K562 (cell line): Measurements from ENCODE around the gene WDPCP. TPM values are rescaled to one million over a fixed set of nuclear protein-coding genes. Genes with fewer than 3 reads are reported as not detected.
"Not testable (repeated sequence)": the region's sequence is repeated elsewhere in the genome, so short reads cannot be mapped to it uniquely, and the experiment has no call there.

Experiments
- ATAC-seq: fragments of 200-7000 bp; cut with Tn5 transposase; 3 replicates; pipeline ENCODE4 v1.9.1; 2020; ENCODE audit warnings: moderate library complexity
- BruUV-seq: library from RNA; stranded (reverse); fragments of 400-500 nt; replicated peaks from 2 replicates; lab custom pipeline; 2021; lab: Mats Ljungman, UMichigan
- CTCF ChIA-PET: fragments of 300-600 bp; formaldehyde crosslinking; extraction: SDS; loops from one replicate; lab custom pipeline; 2021; ENCODE audit warnings: low intra/inter-chr PET ratio; lab: Yijun Ruan, JAX
- POLR2A ChIA-PET: fragments of 300-600, 350-650 bp; sonication (Branson Sonifier 250); formaldehyde crosslinking; extraction: SDS; loops from one replicate; lab custom pipeline; 2021; ENCODE audit warnings: antibody characterized with exemption, inconsistent platforms; lab: Yijun Ruan, JAX
- DNase-seq, 4 experiments: peaks; one replicate each; pipeline versions ENCODE4 v3.0.0 to v3.0.0-alpha.2; 2011 to 2018; ENCODE audit warnings: low spot score in 3 of 4, mixed read lengths in 3 of 4; ENCODE audit errors: extremely low read depth in 1 of 4
- FAIRE-seq: peaks from 2 replicates; lab custom pipeline; 2011; peaks lifted over from hg19 to GRCh38; lab: Jason Lieb, UNC
- H2AFZ ChIP-seq: 2 replicates; pipeline ENCODE4 v1.6.0; 2011; ENCODE audit warnings: low read depth, low read length, control low read depth, inconsistent platforms
- H3K27ac ChIP-seq: fragments of 200-600 bp; 3 replicates; pipeline ENCODE4 v1.8.0; 2011; ENCODE audit warnings: low read depth, mild to moderate bottlenecking, control low read depth, inconsistent platforms, low read length, moderate library complexity, mixed read lengths; ENCODE audit errors: extremely low read depth
- H3K27me3 ChIP-seq, 2 experiments: fragments of 300-600 bp in 1 of 2; 2 replicates in 1 of 2; 3 replicates in 1 of 2; pipeline versions ENCODE4 v1.6.0 to v1.8.0; 2011; ENCODE audit warnings: inconsistent platforms in 2 of 2, low read length in 2 of 2, mild to moderate bottlenecking in 1 of 2, mixed read lengths in 1 of 2, moderate library complexity in 1 of 2; ENCODE audit not compliant: control insufficient read depth in 2 of 2, insufficient read depth in 2 of 2
- H3K36me3 ChIP-seq: fragments of 300-600 bp; 3 replicates; pipeline ENCODE4 v1.8.0; 2011; ENCODE audit warnings: mild to moderate bottlenecking, low read length, inconsistent platforms; ENCODE audit not compliant: control insufficient read depth, insufficient read depth
- H3K4me1 ChIP-seq, 2 experiments: fragments of 200-600 bp in 1 of 2; replicated peaks in 1 of 2; 2 replicates in 1 of 2; 3 replicates in 1 of 2; pipeline versions ENCODE4 v1.5.1 to v1.8.0; 2011; ENCODE audit warnings: inconsistent platforms in 2 of 2, low read length in 2 of 2, mild to moderate bottlenecking in 1 of 2, mixed read lengths in 1 of 2, moderate library complexity in 1 of 2; ENCODE audit not compliant: control insufficient read depth in 2 of 2, insufficient read depth in 2 of 2
- H3K4me2 ChIP-seq: 2 replicates; pipeline ENCODE4 v1.6.1; 2011; ENCODE audit warnings: low read length, control low read depth, inconsistent platforms, mixed read lengths; ENCODE audit not compliant: insufficient read depth
- H3K4me3 ChIP-seq: fragments of 200-600 bp; sonication (generic), shearing (Covaris generic); 2 replicates; pipeline ENCODE4 v1.5.1; 2016; ENCODE audit warnings: control low read depth, inconsistent platforms
- H3K79me2 ChIP-seq: fragments of 200-600 bp; 3 replicates; pipeline ENCODE4 v1.8.0; 2011; ENCODE audit warnings: low read length, inconsistent platforms; ENCODE audit not compliant: control insufficient read depth, insufficient read depth
- H3K9ac ChIP-seq, 2 experiments: 2 replicates each; pipeline versions ENCODE4 v1.6.0 to v1.6.1; 2011; ENCODE audit warnings: low read depth in 2 of 2, low read length in 2 of 2, control low read depth in 1 of 2, inconsistent platforms in 1 of 2, mild to moderate bottlenecking in 1 of 2, mixed read lengths in 1 of 2; ENCODE audit not compliant: insufficient read depth in 1 of 2
- H3K9me1 ChIP-seq: one replicate; pipeline ENCODE4 v1.6.0; 2011; ENCODE audit warnings: inconsistent platforms, mild to moderate bottlenecking, low read length, moderate library complexity; ENCODE audit not compliant: control insufficient read depth, insufficient read depth
- H3K9me3 ChIP-seq: replicated peaks from 2 replicates; pipeline ENCODE4 v1.5.1; 2011; ENCODE audit warnings: low read depth, low read length, inconsistent platforms; ENCODE audit not compliant: control insufficient read depth, insufficient read depth
- H4K20me1 ChIP-seq: replicated peaks from 2 replicates; pipeline ENCODE4 v1.6.1; 2011; ENCODE audit warnings: low read length, inconsistent platforms, mixed read lengths; ENCODE audit not compliant: control insufficient read depth, insufficient read depth
- E4F1 ChIP-seq: fragments of 250-450 bp; sonication (Bioruptor Pico); IDR thresholded peaks from 2 replicates; pipeline ENCODE4 v1.5.0; 2021; ENCODE audit warnings: mild to moderate bottlenecking, borderline replicate concordance
- EP400 ChIP-seq: fragments of 450-650 bp; IDR thresholded peaks from 2 replicates; pipeline ENCODE4 v1.6.1; 2017; ENCODE audit warnings: antibody characterized with exemption, mild to moderate bottlenecking, moderate library complexity
- KAT8 ChIP-seq: fragments of 450-650 bp; IDR thresholded peaks from 2 replicates; pipeline ENCODE4 v1.6.1; 2016; ENCODE audit warnings: low read depth, mild to moderate bottlenecking
- NELFE ChIP-seq: IDR thresholded peaks from 2 replicates; pipeline ENCODE4 v1.6.1; 2011; ENCODE audit warnings: mild to moderate bottlenecking; ENCODE audit not compliant: insufficient read depth, insufficient read length
- NRF1 ChIP-seq, 2 experiments: fragments of 450-650 bp; IDR thresholded peaks in 1 of 2; conservative IDR thresholded peaks in 1 of 2; 2 replicates each; pipeline ENCODE4 v1.6.1; 2014; ENCODE audit warnings: mild to moderate bottlenecking in 2 of 2
- RAD21 ChIP-seq, 2 experiments: fragments of 250-450 bp in 1 of 2; fragments of 450-650 bp in 1 of 2; sonication (Bioruptor Pico) in 1 of 2; formaldehyde crosslinking in 1 of 2; IDR thresholded peaks in 1 of 2; conservative IDR thresholded peaks in 1 of 2; 2 replicates each; pipeline versions ENCODE4 v1.4.0 to v1.8.0; 2020 to 2022; ENCODE audit warnings: mild to moderate bottlenecking in 2 of 2, moderate library complexity in 1 of 2
- RBM39 ChIP-seq: fragments of 200-400 bp; formaldehyde crosslinking; optimal IDR thresholded peaks from 2 replicates; pipeline ENCODE3; 2018; ENCODE audit warnings: low read depth, low read length
- ZMIZ1 ChIP-seq, 2 experiments: fragments of 150-350 bp in 1 of 2; IDR thresholded peaks; 2 replicates each; pipeline ENCODE4 v1.6.1; 2012 to 2016; ENCODE audit warnings: low read depth in 2 of 2, low read length in 2 of 2, mild to moderate bottlenecking in 1 of 2, moderate library complexity in 1 of 2
- ZNF3 ChIP-seq: fragments of 250-450 bp; sonication (Bioruptor Pico); IDR thresholded peaks from 2 replicates; pipeline ENCODE4 v1.5.0; 2021; ENCODE audit warnings: mild to moderate bottlenecking, moderate library complexity
- ZNF436 ChIP-seq: fragments of 250-450, 450-650 bp; sonication (Bioruptor Pico); formaldehyde crosslinking; IDR thresholded peaks from 2 replicates; pipeline ENCODE4 v1.7.0; 2020; ENCODE audit warnings: mild to moderate bottlenecking
- WGBS: fragments of 100-300 bp; shearing (Covaris generic); methylation state at CpG from one replicate; pipeline ENCODE4 v1.1.6; 2016; ENCODE audit warnings: low coverage, mixed read lengths; ENCODE audit not compliant: insufficient coverage; ENCODE audit errors: missing lambda C conversion rate; 5-methylcytosine and 5-hydroxymethylcytosine counted together
- in situ Hi-C: fragments of 300-500 bp; cut with MboI; formaldehyde crosslinking; loops from 4 replicates; pipeline ENCODE4 v1.15.0; 2018; ENCODE audit warnings: inconsistent platforms, mixed read lengths
- intact Hi-C: fragments of 100-400 bp; cut with micrococcal nuclease; formaldehyde crosslinking; loops from 2 replicates; pipeline ENCODE4 v1.14.2; 2022
- polyA plus RNA-seq, 8 experiments: library from polyadenylated mRNA; depleted of rRNA in 4 of 8; stranded (reverse) in 5 of 8; unstranded in 3 of 8; fragments of >200 nt; fragmentation: Nextera tagmentation in 2 of 8; fragmentation: Illumina TruSeq in 1 of 8; extraction: Ambion mirVana in 2 of 8; extraction: Trizol in 1 of 8; gene quantifications; 2 replicates each; pipeline versions ENCODE4 v1.2.1 to v1.2.3, GENCODE V29; 2011 to 2014; ENCODE audit warnings: inconsistent platforms in 1 of 8, missing spikeins in 1 of 8
- total RNA-seq, 7 experiments: library from RNA; depleted of rRNA in 6 of 7; stranded (reverse); fragments of >200 nt in 6 of 7; fragmentation: Illumina TruSeq in 2 of 7; extraction: Trizol in 2 of 7; gene quantifications; 2 replicates each; pipeline versions ENCODE4 v1.2.1 to v1.2.3, GENCODE V29; 2011 to 2021; ENCODE audit warnings: low replicate concordance in 1 of 7

The WDPCP gene
- total and polyA plus RNA-seq, 9 of the 15 experiments (the other 6 are each of a cell fraction or from before 2014, with no cell fraction given): 1.4 to 6.4 (median 5.5) TPM

- BruUV-seq, FAIRE-seq, CTCF ChIA-PET, H3K9me1 ChIP-seq, intact Hi-C loops, H3K4me3 ChIP-seq, in situ Hi-C loops, ATAC-seq, H2AFZ ChIP-seq, POLR2A ChIA-PET, H3K4me2 ChIP-seq, H3K79me2 ChIP-seq, H3K27ac ChIP-seq, H4K20me1 ChIP-seq, DNase-seq, H3K9me3 ChIP-seq, H3K9ac ChIP-seq, H3K4me1 ChIP-seq, H3K36me3 ChIP-seq: not testable (repeated sequence)
- H3K27me3 ChIP-seq: peaks cover 14 to 27% of the 10 kb centered on the region in 2 experiments; a peak in 3 of 5 replicates
- WGBS: 0% methylated on average over 2 of the region's 2 CpGs
Measured at GRCh38 chr2:63623763-63624162, 35.5 kb upstream of the WDPCP start.

- CTCF ChIA-PET: no interaction called here
- intact Hi-C loops: no loop called here
- BruUV-seq: no TSS peak
- Histone ChIP-seq H3K27me3 (peaks cover 12 to 30% of the 10 kb centered on the region in 2 experiments; a peak in 3 of 5 replicates), H3K79me2 (no peaks in the 10 kb centered on the region), H3K9me1 (no peaks in the 10 kb centered on the region), H3K27ac (no peak overlapping the region), H3K4me1 (no peaks in the 10 kb centered on the region), H3K9ac (no peak overlapping the region), H3K4me3 (no peak overlapping the region), H3K36me3 (no peaks in the 10 kb centered on the region), H3K9me3 (no peaks in the 10 kb centered on the region), H2AFZ (no peak overlapping the region), H3K4me2 (no peak overlapping the region), H4K20me1 (no peaks in the 10 kb centered on the region)
- POLR2A ChIA-PET: no interaction called here
- DNase-seq (no peak), ATAC-seq (no peak), FAIRE-seq (no peak)
- 31% methylated on average over 14 of the region's 31 CpGs for WGBS
- in situ Hi-C loops: no loop called here
- TF ChIP-seq NRF1 (conservative IDR thresholded peaks at IDR 0.05 in 1 of 2, IDR thresholded peaks at IDR 0.05 in 1 of 2) (no peak), E4F1 (CRISPR knock-in tag) (no peak), EP400 (no peak), ZNF3 (CRISPR knock-in tag) (no peak), NELFE (no peak), ZNF436 (CRISPR knock-in tag) (no peak), KAT8 (no peak), RAD21 (CRISPR knock-in tag; conservative IDR thresholded peaks at IDR 0.05 in 1 of 2, IDR thresholded peaks at IDR 0.05 in 1 of 2) (no peak), ZMIZ1 (IDR thresholded peaks at IDR 0.05; ENCODE audit: low read depth in 2 of 2, low read length in 2 of 2) (no peak), RBM39 (no peak)
Measured at GRCh38 chr2:63622751-63623150, 34.5 kb upstream of the WDPCP start.
